Tibial nerve (tissue), 4 donors: ENCODE measurements around the gene DIAPH1.

ENCODE experiments used
- EP300 ChIP-seq, 2 donors: sonication (generic); formaldehyde crosslinking; IDR thresholded peaks; one replicate each; pipeline ENCODE4 v1.6.1; 2017; ENCODE audit warnings: antibody characterized with exemption in 2 of 2, mild to moderate bottlenecking in 1 of 2
- POLR2A ChIP-seq, 2 donors: fragments of 450-650 bp; IDR thresholded peaks; one replicate each; pipeline ENCODE4 v1.6.1; 2017; ENCODE audit warnings: antibody characterized with exemption in 2 of 2, mild to moderate bottlenecking in 2 of 2, moderate library complexity in 2 of 2
- TF ChIP-seq, protein P1 (sequence below), 5 experiments: fragments of 200-600 bp in 3 of 5; fragments of 450-650 bp in 2 of 5; sonication (generic) in 3 of 5; IDR thresholded peaks; one replicate each; pipeline ENCODE4 v1.5.1; 2016 to 2019; ENCODE audit warnings: antibody characterized with exemption in 5 of 5, mild to moderate bottlenecking in 3 of 5, moderate library complexity in 2 of 5

DNA sequence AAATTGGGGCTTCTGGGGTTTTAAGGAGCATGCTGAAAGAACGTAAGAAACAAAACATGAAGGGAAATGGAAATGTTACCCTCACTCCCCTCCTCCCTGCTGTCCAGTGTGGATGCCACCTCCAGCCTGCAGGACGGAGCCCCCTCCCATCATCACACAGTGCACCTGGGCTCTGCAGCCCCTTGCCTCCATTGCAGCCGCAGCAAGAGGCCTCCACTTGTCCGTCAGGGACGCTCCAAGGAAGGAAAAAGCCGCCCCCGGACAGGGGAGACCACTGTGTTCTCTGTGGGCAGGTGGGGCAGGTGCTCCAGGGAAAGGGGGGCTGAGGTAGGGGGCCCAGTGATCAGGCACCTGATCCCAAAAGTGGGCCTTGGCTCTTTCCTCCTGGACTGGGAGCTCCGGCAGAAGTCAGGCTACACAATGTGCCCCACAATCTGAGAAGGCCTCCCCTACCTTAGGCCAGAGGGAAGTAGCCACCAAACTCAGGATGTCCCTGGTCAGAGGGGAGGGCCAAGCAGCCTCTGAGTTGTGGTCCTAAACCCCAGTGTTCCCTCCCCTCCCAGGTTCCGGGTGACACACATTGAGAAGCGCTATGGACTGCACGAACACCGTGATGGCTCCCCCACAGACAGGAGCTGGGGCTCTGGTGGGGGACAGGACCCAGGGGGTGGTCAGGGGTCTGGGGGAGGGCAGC lies 20.7 kb upstream of the DIAPH1 start:
- no peak for TF ChIP-seq POLR2A (IDR thresholded peaks at IDR 0.05)
- TF ChIP-seq EP300 (IDR thresholded peaks at IDR 0.05): no peak
- TF ChIP-seq, protein P1, sequence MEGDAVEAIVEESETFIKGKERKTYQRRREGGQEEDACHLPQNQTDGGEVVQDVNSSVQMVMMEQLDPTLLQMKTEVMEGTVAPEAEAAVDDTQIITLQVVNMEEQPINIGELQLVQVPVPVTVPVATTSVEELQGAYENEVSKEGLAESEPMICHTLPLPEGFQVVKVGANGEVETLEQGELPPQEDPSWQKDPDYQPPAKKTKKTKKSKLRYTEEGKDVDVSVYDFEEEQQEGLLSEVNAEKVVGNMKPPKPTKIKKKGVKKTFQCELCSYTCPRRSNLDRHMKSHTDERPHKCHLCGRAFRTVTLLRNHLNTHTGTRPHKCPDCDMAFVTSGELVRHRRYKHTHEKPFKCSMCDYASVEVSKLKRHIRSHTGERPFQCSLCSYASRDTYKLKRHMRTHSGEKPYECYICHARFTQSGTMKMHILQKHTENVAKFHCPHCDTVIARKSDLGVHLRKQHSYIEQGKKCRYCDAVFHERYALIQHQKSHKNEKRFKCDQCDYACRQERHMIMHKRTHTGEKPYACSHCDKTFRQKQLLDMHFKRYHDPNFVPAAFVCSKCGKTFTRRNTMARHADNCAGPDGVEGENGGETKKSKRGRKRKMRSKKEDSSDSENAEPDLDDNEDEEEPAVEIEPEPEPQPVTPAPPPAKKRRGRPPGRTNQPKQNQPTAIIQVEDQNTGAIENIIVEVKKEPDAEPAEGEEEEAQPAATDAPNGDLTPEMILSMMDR (IDR thresholded peaks at IDR 0.05): no peak
